ENCODE measurements around the gene TNFAIP3. TPM values are rescaled to one million over a fixed set of nuclear protein-coding genes. Genes with fewer than 3 reads are reported as not detected.

Gene TNFAIP3
- total RNA-seq, 2 donors from 2014 or later, result 121 to 244 TPM

- Mint-ChIP-seq H3K4me1 (ENCODE audit: low read depth in 2 of 2) (peaks cover 57% of the 10 kb centered on the region in 2 donors), H3K27ac (peak overlapping the region; percentile 69 to 86), H3K4me3 (no peak overlapping the region), H3K9me3 (no peaks in the 10 kb centered on the region), H3K27me3 (no peaks in the 10 kb centered on the region), H3K36me3 (no peaks in the 10 kb centered on the region)
- ATAC-seq (no peak), DNase-seq (ENCODE audit: low spot score) (no peak)
Measured at GRCh38 chr6:137925141-137925698, 58.2 kb downstream of the TNFAIP3 start.

GRCh38 chr6:137926207-137926731 lies 59.2 kb downstream of the TNFAIP3 start:
- H3K27ac Mint-ChIP-seq, result peak overlapping the region; percentile 69 to 86
- peaks cover 57% of the 10 kb centered on the region in 2 donors for H3K4me1 Mint-ChIP-seq (ENCODE audit: low read depth in 2 of 2)
- no peaks in the 10 kb centered on the region for H3K36me3 Mint-ChIP-seq
- H3K27me3 Mint-ChIP-seq, result no peaks in the 10 kb centered on the region
- no peak for DNase-seq (ENCODE audit: low spot score)
- no peaks in the 10 kb centered on the region for H3K9me3 Mint-ChIP-seq
- H3K4me3 Mint-ChIP-seq, result peak overlapping the region; percentile 63
- ATAC-seq, result no peak

- peak overlapping the region; percentile 69 to 86 for H3K27ac Mint-ChIP-seq
Measured at GRCh38 chr6:137926985-137927384, 59.9 kb downstream of the TNFAIP3 start.

GRCh38 chr6:137927777-137928218 lies 60.7 kb downstream of the TNFAIP3 start:
- ATAC-seq (peak; percentile 97 to 99), DNase-seq (ENCODE audit: low spot score) (peak; percentile 89)
- no peaks in the 10 kb centered on the region for H3K36me3 Mint-ChIP-seq
- no peaks in the 10 kb centered on the region for H3K9me3 Mint-ChIP-seq
- peaks cover 51% of the 10 kb centered on the region in 2 donors for H3K4me1 Mint-ChIP-seq (ENCODE audit: low read depth in 2 of 2)
- peak overlapping the region; percentile 69 to 86 for H3K27ac Mint-ChIP-seq
- peak overlapping the region; percentile 63 for H3K4me3 Mint-ChIP-seq
- no peaks in the 10 kb centered on the region for H3K27me3 Mint-ChIP-seq

More at GRCh38 chr6:137926985-137927384, 59.9 kb downstream of the TNFAIP3 start:
- Mint-ChIP-seq H3K9me3 (no peaks in the 10 kb centered on the region), H3K4me1 (ENCODE audit: low read depth in 2 of 2) (peaks cover 51% of the 10 kb centered on the region in 2 donors), H3K27me3 (no peaks in the 10 kb centered on the region), H3K4me3 (peak overlapping the region; percentile 63), H3K36me3 (no peaks in the 10 kb centered on the region)
- DNase-seq (ENCODE audit: low spot score) (no peak), ATAC-seq (no peak)

- Mint-ChIP-seq H3K27ac (peak overlapping the region; percentile 69 to 86), H3K4me3 (peak overlapping the region; percentile 63), H3K4me1 (ENCODE audit: low read depth in 2 of 2) (peaks cover 49 to 51% of the 10 kb centered on the region in 2 donors), H3K9me3 (no peaks in the 10 kb centered on the region), H3K27me3 (no peaks in the 10 kb centered on the region), H3K36me3 (no peaks in the 10 kb centered on the region)
- DNase-seq (ENCODE audit: low spot score) (no peak), ATAC-seq (no peak)
Measured at GRCh38 chr6:137928286-137928685, 61.2 kb downstream of the TNFAIP3 start.

GRCh38 chr6:137931849-137932465 lies 64.9 kb downstream of the TNFAIP3 start:
- no peak overlapping the region for H3K27ac Mint-ChIP-seq
- DNase-seq (ENCODE audit: low spot score) (no peak), ATAC-seq (no peak)
- H3K4me3 Mint-ChIP-seq, result no peak overlapping the region
- no peaks in the 10 kb centered on the region for H3K9me3 Mint-ChIP-seq
- no peaks in the 10 kb centered on the region for H3K27me3 Mint-ChIP-seq
- H3K36me3 Mint-ChIP-seq, result no peaks in the 10 kb centered on the region
- H3K4me1 Mint-ChIP-seq (ENCODE audit: low read depth in 2 of 2), result peaks cover 21 to 22% of the 10 kb centered on the region in 2 donors

Other genes with a start within 250 kb of the TNFAIP3 start
- 1 to 10 TPM; 1.3 to 2.0 TPM for gene PERP, start 240.2 kb downstream of the TNFAIP3 start, total RNA-seq

All from natural killer cell treated with Interleukin-12 subunit alpha and Interleukin-12 subunit beta and Interleukin-15 and Interleukin-18, amount 100 ng/mL, for 72 hours (primary cell).